Coronary artery (tissue), 2 donors: ENCODE data around the gene CAND2.
A peak's percentile ranks its signal among the peaks of the same experiment; 100 is the strongest.

Experiments used
- DNase-seq: peaks from one replicate; pipeline ENCODE4 v3.0.0-alpha.2; 2017; ENCODE audit warnings: low spot score
- H3K27ac ChIP-seq, 2 donors: fragments of 200-600 bp; sonication (generic); one replicate each; pipeline ENCODE4 v1.5.1; 2016 to 2019
- H3K4me3 ChIP-seq: fragments of 200-600 bp; sonication (generic); 2 replicates; pipeline ENCODE4 v1.5.1; 2016; ENCODE audit warnings: mild to moderate bottlenecking, moderate library complexity
- TF ChIP-seq, protein P1 (sequence below): fragments of 200-600 bp; sonication (generic); IDR thresholded peaks from one replicate; pipeline ENCODE4 v1.5.1; 2019; ENCODE audit warnings: antibody characterized with exemption

The CAND2 gene

DNA sequence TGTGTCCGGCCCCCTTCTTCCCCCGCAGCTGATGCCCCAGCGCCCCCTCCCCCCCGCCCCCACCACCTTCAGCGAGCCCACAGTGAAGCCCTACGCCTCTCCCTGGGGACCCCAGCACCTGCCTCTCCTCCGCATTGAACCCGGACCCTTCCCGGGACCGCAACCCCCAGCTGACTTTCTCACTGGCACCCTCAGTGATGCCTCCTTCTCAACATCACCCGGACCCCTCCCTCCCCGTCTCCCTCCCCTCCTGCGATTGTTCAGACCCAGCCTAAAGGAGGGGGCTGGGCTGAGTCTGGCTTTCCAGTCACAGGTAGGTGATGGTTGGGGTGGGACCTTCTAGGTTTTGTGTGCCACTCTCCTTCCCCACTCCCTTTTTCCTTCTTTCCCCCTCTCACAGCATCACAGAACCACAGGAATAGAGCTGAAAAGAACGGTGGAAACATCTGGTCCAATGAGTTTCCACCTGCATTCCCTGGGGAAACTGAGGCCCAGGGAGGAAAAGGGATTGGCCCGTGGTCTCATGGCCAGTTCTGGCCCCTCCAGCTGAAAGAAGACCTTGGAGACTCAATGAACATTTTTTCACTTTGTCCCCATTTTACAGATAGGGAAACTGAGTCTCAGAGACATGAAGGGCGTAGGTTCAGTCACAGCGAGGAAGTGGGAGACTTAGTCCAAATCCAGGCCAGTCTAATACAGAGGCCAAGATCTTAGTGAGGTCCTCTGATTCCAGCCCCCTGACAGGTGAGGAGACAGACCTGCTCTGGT lies 828 bp downstream of the CAND2 start:
- TF ChIP-seq, protein P1, sequence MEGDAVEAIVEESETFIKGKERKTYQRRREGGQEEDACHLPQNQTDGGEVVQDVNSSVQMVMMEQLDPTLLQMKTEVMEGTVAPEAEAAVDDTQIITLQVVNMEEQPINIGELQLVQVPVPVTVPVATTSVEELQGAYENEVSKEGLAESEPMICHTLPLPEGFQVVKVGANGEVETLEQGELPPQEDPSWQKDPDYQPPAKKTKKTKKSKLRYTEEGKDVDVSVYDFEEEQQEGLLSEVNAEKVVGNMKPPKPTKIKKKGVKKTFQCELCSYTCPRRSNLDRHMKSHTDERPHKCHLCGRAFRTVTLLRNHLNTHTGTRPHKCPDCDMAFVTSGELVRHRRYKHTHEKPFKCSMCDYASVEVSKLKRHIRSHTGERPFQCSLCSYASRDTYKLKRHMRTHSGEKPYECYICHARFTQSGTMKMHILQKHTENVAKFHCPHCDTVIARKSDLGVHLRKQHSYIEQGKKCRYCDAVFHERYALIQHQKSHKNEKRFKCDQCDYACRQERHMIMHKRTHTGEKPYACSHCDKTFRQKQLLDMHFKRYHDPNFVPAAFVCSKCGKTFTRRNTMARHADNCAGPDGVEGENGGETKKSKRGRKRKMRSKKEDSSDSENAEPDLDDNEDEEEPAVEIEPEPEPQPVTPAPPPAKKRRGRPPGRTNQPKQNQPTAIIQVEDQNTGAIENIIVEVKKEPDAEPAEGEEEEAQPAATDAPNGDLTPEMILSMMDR: no peak
- Histone ChIP-seq H3K4me3 (peak overlapping the region; percentile 90), H3K27ac (peak overlapping the region; percentile 97 to 98)
- DNase-seq: no peak

- H3K27ac ChIP-seq: peak overlapping the region; percentile 97 to 98
- TF ChIP-seq, protein P1: no peak
- H3K4me3 ChIP-seq: peak overlapping the region; percentile 4
- DNase-seq: no peak
These were observed 1.5 kb downstream of the CAND2 start for GRCh38 chr3:12797892-12798558.

- Histone ChIP-seq H3K4me3 (peak overlapping the region; percentile 4), H3K27ac (peak overlapping the region; percentile 97 to 98)
- no peak for DNase-seq
- TF ChIP-seq, protein P1: no peak
These were observed 2.2 kb downstream of the CAND2 start for GRCh38 chr3:12798559-12799179.

GRCh38 chr3:12799525-12800440 lies 3.3 kb downstream of the CAND2 start:
- Histone ChIP-seq H3K4me3 (no peak overlapping the region), H3K27ac (peak overlapping the region; percentile 97 to 98)
- TF ChIP-seq, protein P1: no peak
- DNase-seq: no peak

DNA sequence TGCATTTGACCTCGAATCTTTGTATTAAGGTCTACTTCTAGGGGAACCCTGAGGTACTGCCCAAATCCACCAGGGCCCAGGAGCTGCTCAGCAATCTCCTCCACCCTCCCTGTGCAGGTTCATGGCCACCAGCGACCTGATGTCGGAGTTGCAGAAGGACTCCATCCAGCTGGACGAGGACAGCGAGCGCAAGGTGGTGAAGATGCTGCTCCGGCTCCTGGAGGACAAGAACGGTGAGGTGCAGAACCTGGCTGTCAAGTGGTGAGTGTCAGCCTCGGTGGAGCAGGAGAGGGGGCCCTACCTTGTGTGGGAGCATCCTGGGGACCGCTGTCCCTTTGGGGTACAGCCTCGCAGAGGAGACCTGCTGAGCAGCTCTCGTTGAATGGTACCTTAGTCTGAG lies 6.9 kb downstream of the CAND2 start:
- Histone ChIP-seq H3K4me3 (no peak overlapping the region), H3K27ac (no peak overlapping the region)
- TF ChIP-seq, protein P1: no peak
- no peak for DNase-seq

DNA sequence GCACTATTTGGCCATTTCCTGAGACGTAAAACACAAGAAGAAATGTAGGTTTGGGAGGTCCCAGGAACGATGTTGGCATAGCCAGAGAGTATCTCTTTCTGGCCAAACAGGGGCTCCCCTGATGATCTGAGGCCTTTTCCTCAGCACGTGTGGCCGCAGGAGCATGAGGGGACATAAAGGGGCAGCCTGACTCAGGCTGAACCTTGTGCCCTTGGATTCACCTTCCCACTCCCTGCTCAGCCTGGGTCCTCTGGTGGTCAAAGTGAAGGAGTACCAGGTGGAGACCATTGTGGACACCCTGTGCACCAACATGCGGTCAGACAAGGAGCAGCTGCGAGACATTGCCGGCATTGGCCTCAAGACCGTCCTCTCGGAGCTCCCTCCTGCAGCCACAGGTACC lies 10.6 kb downstream of the CAND2 start:
- TF ChIP-seq, protein P1: no peak
- H3K4me3 ChIP-seq: no peak overlapping the region
- no peak for DNase-seq
- H3K27ac ChIP-seq: peak overlapping the region; percentile 12 to 64
